MM.1S (cell line): ENCODE data around the gene TUBGCP2.

ENCODE experiments used
- DNase-seq: peaks from one replicate; pipeline ENCODE4 v3.0.0-alpha.2; 2015
- H2AFZ ChIP-seq: fragments of 300-600 bp; sonication (generic); 2 replicates; pipeline ENCODE4 v1.6.0; 2016; ENCODE audit warnings: antibody characterized with exemption, low read length
- H3F3A ChIP-seq: fragments of 300-600 bp; sonication (generic); 2 replicates; pipeline ENCODE4 v1.6.1; 2016; ENCODE audit warnings: mild to moderate bottlenecking, antibody characterized with exemption, low read length, moderate library complexity, mixed read lengths; ENCODE audit not compliant: insufficient read depth
- H3K27ac ChIP-seq: fragments of 300-600 bp; sonication (generic); 2 replicates; pipeline ENCODE4 v1.5.1; 2016; ENCODE audit warnings: mild to moderate bottlenecking, low read length
- H3K27me3 ChIP-seq: fragments of 300-600 bp; sonication (generic); replicated peaks from 2 replicates; pipeline ENCODE4 v1.6.0; 2016; ENCODE audit warnings: low read length; ENCODE audit not compliant: insufficient read depth
- H3K36me3 ChIP-seq: fragments of 300-600 bp; sonication (generic); replicated peaks from 2 replicates; pipeline ENCODE4 v1.6.1; 2016; ENCODE audit warnings: mild to moderate bottlenecking, low read length, mixed read lengths; ENCODE audit not compliant: insufficient read depth
- H3K4me1 ChIP-seq: fragments of 300-600 bp; sonication (generic); 2 replicates; pipeline ENCODE4 v1.6.1; 2016; ENCODE audit warnings: low read length, mixed read lengths
- H3K4me2 ChIP-seq: fragments of 300-600 bp; sonication (generic); 2 replicates; pipeline ENCODE4 v1.6.0; 2016; ENCODE audit warnings: low read depth, low read length
- H3K4me3 ChIP-seq: fragments of 300-600 bp; sonication (generic); 2 replicates; pipeline ENCODE4 v1.5.1; 2016; ENCODE audit warnings: low read length, mixed read lengths
- H3K79me2 ChIP-seq: fragments of 300-600 bp; sonication (generic); 2 replicates; pipeline ENCODE4 v1.6.1; 2016; ENCODE audit warnings: mixed run types, low read length, mixed read lengths
- H3K9ac ChIP-seq: fragments of 300-600 bp; sonication (generic); 2 replicates; pipeline ENCODE4 v1.6.1; 2016; ENCODE audit warnings: low read length, mixed read lengths
- H3K9me2 ChIP-seq: fragments of 300-600 bp; sonication (generic); replicated peaks from 2 replicates; pipeline ENCODE4 v1.6.1; 2016; ENCODE audit warnings: mild to moderate bottlenecking, low read length, mixed read lengths; ENCODE audit not compliant: insufficient read depth
- H3K9me3 ChIP-seq: fragments of 300-600 bp; sonication (generic); replicated peaks from 2 replicates; pipeline ENCODE4 v1.6.1; 2016; ENCODE audit warnings: mild to moderate bottlenecking, low read length, mixed read lengths; ENCODE audit not compliant: insufficient read depth
- H4K20me1 ChIP-seq: fragments of 300-600 bp; sonication (generic); 2 replicates; pipeline ENCODE4 v1.6.1; 2016; ENCODE audit warnings: mild to moderate bottlenecking, low read length, moderate library complexity, mixed read lengths; ENCODE audit not compliant: insufficient read depth
- EZH2 ChIP-seq: fragments of 300-600 bp; sonication (generic); optimal IDR thresholded peaks from 2 replicates; pipeline ENCODE3; 2017; ENCODE audit warnings: low read depth, mild to moderate bottlenecking, antibody characterized with exemption, low read length, mixed read lengths
- EZH2phosphoT487 ChIP-seq: fragments of 300-600 bp; sonication (generic); IDR thresholded peaks from 2 replicates; pipeline ENCODE4 v1.6.1; 2018; ENCODE audit warnings: antibody characterized with exemption, low read length
- TF ChIP-seq, protein P1 (sequence below): fragments of 300-600 bp; sonication (generic); IDR thresholded peaks from 2 replicates; pipeline ENCODE4 v1.5.1; 2016; ENCODE audit warnings: antibody characterized with exemption, low read length, mixed read lengths

Gene TUBGCP2

GRCh38 chr10:133303206-133303605 is 5.5 kb downstream of the TUBGCP2 start:
- H3K27ac ChIP-seq, result no peak overlapping the region
- TF ChIP-seq, protein P1, sequence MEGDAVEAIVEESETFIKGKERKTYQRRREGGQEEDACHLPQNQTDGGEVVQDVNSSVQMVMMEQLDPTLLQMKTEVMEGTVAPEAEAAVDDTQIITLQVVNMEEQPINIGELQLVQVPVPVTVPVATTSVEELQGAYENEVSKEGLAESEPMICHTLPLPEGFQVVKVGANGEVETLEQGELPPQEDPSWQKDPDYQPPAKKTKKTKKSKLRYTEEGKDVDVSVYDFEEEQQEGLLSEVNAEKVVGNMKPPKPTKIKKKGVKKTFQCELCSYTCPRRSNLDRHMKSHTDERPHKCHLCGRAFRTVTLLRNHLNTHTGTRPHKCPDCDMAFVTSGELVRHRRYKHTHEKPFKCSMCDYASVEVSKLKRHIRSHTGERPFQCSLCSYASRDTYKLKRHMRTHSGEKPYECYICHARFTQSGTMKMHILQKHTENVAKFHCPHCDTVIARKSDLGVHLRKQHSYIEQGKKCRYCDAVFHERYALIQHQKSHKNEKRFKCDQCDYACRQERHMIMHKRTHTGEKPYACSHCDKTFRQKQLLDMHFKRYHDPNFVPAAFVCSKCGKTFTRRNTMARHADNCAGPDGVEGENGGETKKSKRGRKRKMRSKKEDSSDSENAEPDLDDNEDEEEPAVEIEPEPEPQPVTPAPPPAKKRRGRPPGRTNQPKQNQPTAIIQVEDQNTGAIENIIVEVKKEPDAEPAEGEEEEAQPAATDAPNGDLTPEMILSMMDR, result no peak
- TF ChIP-seq EZH2 (no peak), EZH2phosphoT487 (no peak)
- H3K9me2 ChIP-seq, result no peaks in the 10 kb centered on the region
- no peak overlapping the region for H3K4me2 ChIP-seq
- no peak overlapping the region for H3K9ac ChIP-seq
- no peak overlapping the region for H3K4me3 ChIP-seq
- no peaks in the 10 kb centered on the region for H4K20me1 ChIP-seq
- peaks cover 4% of the 10 kb centered on the region; the same call in 1 of the 2 replicates for H3F3A ChIP-seq
- H3K27me3 ChIP-seq, result no peaks in the 10 kb centered on the region
- no peak overlapping the region for H2AFZ ChIP-seq
- DNase-seq, result no peak
- no peaks in the 10 kb centered on the region; the same call in 1 of the 2 replicates for H3K36me3 ChIP-seq
- H3K4me1 ChIP-seq, result peaks cover 5% of the 10 kb centered on the region; the same call in 1 of the 2 replicates
- H3K79me2 ChIP-seq, result peaks cover 57% of the 10 kb centered on the region
- H3K9me3 ChIP-seq, result no peaks in the 10 kb centered on the region

DNA sequence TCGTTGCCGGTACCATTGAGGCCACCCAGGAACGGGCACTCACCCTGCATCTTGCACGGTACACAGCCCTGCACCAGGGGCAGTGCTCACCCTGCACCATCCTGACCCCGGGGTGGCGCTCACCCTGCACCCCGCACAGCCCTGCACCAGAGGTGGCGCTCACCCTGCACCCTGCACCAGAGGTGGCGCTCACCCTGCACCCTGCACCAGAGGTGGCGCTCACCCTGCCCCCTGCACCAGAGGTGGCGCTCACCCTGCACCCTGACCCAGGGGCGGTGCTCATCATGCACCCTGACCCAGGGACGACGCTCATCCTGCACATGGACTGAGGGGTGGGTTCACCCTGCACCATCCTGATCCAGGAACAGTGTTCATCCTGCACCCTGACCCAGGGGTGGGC is 6.4 kb downstream of the TUBGCP2 start:
- H3K27ac ChIP-seq, result no peak overlapping the region
- H3K9me3 ChIP-seq, result no peaks in the 10 kb centered on the region
- H3K4me1 ChIP-seq, result peaks cover 5% of the 10 kb centered on the region; the same call in 1 of the 2 replicates
- no peak for DNase-seq
- H3K4me3 ChIP-seq, result no peak overlapping the region
- H3K4me2 ChIP-seq, result no peak overlapping the region
- H4K20me1 ChIP-seq, result no peaks in the 10 kb centered on the region
- no peaks in the 10 kb centered on the region for H3K27me3 ChIP-seq
- TF ChIP-seq EZH2phosphoT487 (no peak), EZH2 (no peak)
- TF ChIP-seq, protein P1, result no peak
- no peak overlapping the region for H3K9ac ChIP-seq
- no peaks in the 10 kb centered on the region for H3F3A ChIP-seq
- H3K9me2 ChIP-seq, result no peaks in the 10 kb centered on the region
- no peaks in the 10 kb centered on the region; the same call in 1 of the 2 replicates for H3K36me3 ChIP-seq
- no peak overlapping the region for H2AFZ ChIP-seq
- peaks cover 47% of the 10 kb centered on the region for H3K79me2 ChIP-seq

DNA sequence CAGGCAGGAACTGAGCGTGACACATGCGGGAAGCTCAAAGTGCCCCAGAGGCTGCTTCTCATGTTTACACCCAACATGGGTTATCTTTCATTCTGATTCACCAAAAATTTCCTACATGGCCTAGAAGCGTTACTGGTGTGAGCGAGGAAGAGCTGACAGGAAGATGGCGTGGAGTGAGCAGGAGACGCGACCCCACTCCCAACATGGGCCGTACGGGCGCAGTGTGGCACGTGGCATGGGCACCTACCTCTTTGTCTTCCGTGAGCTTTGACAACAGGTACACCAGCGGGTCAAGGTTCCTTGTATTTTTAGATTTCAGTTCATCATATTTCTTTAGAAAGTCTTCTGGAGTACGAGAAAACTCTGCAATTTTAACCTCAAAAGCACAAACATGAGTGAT is 8.9 kb downstream of the TUBGCP2 start:
- Histone ChIP-seq H2AFZ (no peak overlapping the region), H4K20me1 (no peaks in the 10 kb centered on the region), H3F3A (no peaks in the 10 kb centered on the region), H3K4me1 (no peaks in the 10 kb centered on the region), H3K36me3 (no peaks in the 10 kb centered on the region; the same call in 1 of the 2 replicates), H3K27ac (no peak overlapping the region), H3K9me3 (no peaks in the 10 kb centered on the region), H3K4me2 (no peak overlapping the region), H3K4me3 (no peak overlapping the region), H3K9me2 (no peaks in the 10 kb centered on the region), H3K27me3 (no peaks in the 10 kb centered on the region), H3K79me2 (peaks cover 23% of the 10 kb centered on the region), H3K9ac (no peak overlapping the region)
- TF ChIP-seq EZH2phosphoT487 (no peak), EZH2 (no peak)
- TF ChIP-seq, protein P1, result no peak
- no peak for DNase-seq
